Thyroid gland (tissue), 4 donors: ENCODE data around the gene LRMDA.

Experiments used
- CTCF ChIP-seq, 6 experiments: fragments of 200-600 bp in 3 of 6; fragments of 450-650 bp in 3 of 6; sonication (generic) in 3 of 6; IDR thresholded peaks; one replicate each; pipeline ENCODE4 v1.5.1; 2016 to 2019; ENCODE audit warnings: antibody characterized with exemption in 6 of 6, mild to moderate bottlenecking in 2 of 6, inconsistent platforms in 1 of 6, moderate library complexity in 1 of 6
- POLR2A ChIP-seq, 2 donors: fragments of 450-650 bp; IDR thresholded peaks; one replicate each; pipeline ENCODE4 v1.6.1; 2017; ENCODE audit warnings: antibody characterized with exemption in 2 of 2, mild to moderate bottlenecking in 2 of 2, moderate library complexity in 1 of 2

- TF ChIP-seq CTCF (IDR thresholded peaks at IDR 0.05) (no peak), POLR2A (IDR thresholded peaks at IDR 0.05) (no peak)
Measured at GRCh38 chr10:75660823-75661222, 229.4 kb downstream of the LRMDA start.
